Neural progenitor cell (in vitro differentiated cells): ENCODE measurements around the gene NUAK1.

Source experiments
- CTCF ChIP-seq: fragments of 200-600 bp; sonication (generic); IDR thresholded peaks from 2 replicates; pipeline ENCODE4 v1.5.1; 2017; ENCODE audit warnings: antibody characterized with exemption, mild to moderate bottlenecking
- EZH2phosphoT487 ChIP-seq: fragments of 200-600 bp; sonication (generic); IDR thresholded peaks from 2 replicates; pipeline ENCODE4 v1.6.1; 2017; ENCODE audit warnings: antibody characterized with exemption

GRCh38 chr12:106113824-106114446 lies 24.8 kb downstream of the NUAK1 start:
- TF ChIP-seq CTCF (no peak), EZH2phosphoT487 (no peak)
